H1 (cell line): ENCODE results near the gene ZMIZ1. TPM values are rescaled to one million over a fixed set of nuclear protein-coding genes. Genes with fewer than 3 reads are reported as not detected.

Source experiments
- HDAC2 ChIP-seq, 2 experiments: fragments of 300-600 bp in 1 of 2; sonication (generic) in 1 of 2; IDR thresholded peaks; 2 replicates each; pipeline ENCODE4 v1.6.1; 2011 to 2012; ENCODE audit warnings: low read depth in 2 of 2, low read length in 2 of 2, mild to moderate bottlenecking in 2 of 2, moderate library complexity in 2 of 2, borderline replicate concordance in 1 of 2, inconsistent platforms in 1 of 2
- MAFK ChIP-seq: IDR thresholded peaks from 2 replicates; pipeline ENCODE4 v1.6.1; 2012; ENCODE audit warnings: low read depth, mild to moderate bottlenecking, improper control_type of control experiment, low read length
- POU5F1 ChIP-seq: IDR thresholded peaks from 2 replicates; pipeline ENCODE4 v1.6.1; 2011; ENCODE audit warnings: low read depth, mild to moderate bottlenecking, low read length, moderate library complexity
- RFX5 ChIP-seq: IDR thresholded peaks from 2 replicates; pipeline ENCODE4 v1.6.1; 2011; ENCODE audit warnings: low read depth, low read length, improper control_type of control experiment, borderline replicate concordance
- YY1 ChIP-seq: IDR thresholded peaks from 2 replicates; pipeline ENCODE4 v1.6.1; 2011; ENCODE audit warnings: low read depth, mild to moderate bottlenecking, low read length
- polyA plus RNA-seq, 7 experiments: library from polyadenylated mRNA; depleted of rRNA in 3 of 7; stranded (reverse) in 5 of 7; unstranded in 2 of 7; fragments of >200 nt in 5 of 7; fragments of 200-250 nt in 2 of 7; gene quantifications; 1 replicate in 5 of 7; 2 replicates in 1 of 7; 4 replicates in 1 of 7; pipeline versions ENCODE4 v1.2.1 to v1.2.3, GENCODE V29; 2011 to 2013; ENCODE audit warnings: missing spikeins in 2 of 7, mixed read lengths in 2 of 7
- total RNA-seq: library from RNA; stranded (reverse); fragmentation: NEBNext Ultra II Directional; extraction: Animal tissue kit (Norgen Biotek cat#: 25700); gene quantifications from 2 replicates; pipeline ENCODE4 v1.2.1, GENCODE V29; 2021
- TF ChIP-seq, protein P1 (sequence below): IDR thresholded peaks from 2 replicates; pipeline ENCODE4 v1.6.1; 2012; ENCODE audit warnings: inconsistent platforms
- TF ChIP-seq, protein P2 (sequence below): IDR thresholded peaks from 2 replicates; pipeline ENCODE4 v1.6.1; 2011; ENCODE audit warnings: low read depth, mild to moderate bottlenecking, low read length; ENCODE audit not compliant: insufficient read depth

ZMIZ1 gene
- total and polyA plus RNA-seq, 2 of the 8 experiments (the other 6 are each of a cell fraction or from before 2014, with no cell fraction given) = 8.1 to 28.0 TPM

GRCh38 chr10:79272353-79272752 is 203.6 kb downstream of the ZMIZ1 start (continued):
- TF ChIP-seq, protein P1, sequence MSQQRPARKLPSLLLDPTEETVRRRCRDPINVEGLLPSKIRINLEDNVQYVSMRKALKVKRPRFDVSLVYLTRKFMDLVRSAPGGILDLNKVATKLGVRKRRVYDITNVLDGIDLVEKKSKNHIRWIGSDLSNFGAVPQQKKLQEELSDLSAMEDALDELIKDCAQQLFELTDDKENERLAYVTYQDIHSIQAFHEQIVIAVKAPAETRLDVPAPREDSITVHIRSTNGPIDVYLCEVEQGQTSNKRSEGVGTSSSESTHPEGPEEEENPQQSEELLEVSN = no peak
- TF ChIP-seq POU5F1 (no peak), HDAC2 (IDR thresholded peaks at IDR 0.05; ENCODE audit: borderline replicate concordance in 1 of 2, low read depth in 2 of 2, low read length in 2 of 2) (no peak), RFX5 (no peak), YY1 (no peak), MAFK (no peak)
- TF ChIP-seq, protein P2, sequence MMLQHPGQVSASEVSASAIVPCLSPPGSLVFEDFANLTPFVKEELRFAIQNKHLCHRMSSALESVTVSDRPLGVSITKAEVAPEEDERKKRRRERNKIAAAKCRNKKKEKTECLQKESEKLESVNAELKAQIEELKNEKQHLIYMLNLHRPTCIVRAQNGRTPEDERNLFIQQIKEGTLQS = no peak
